OCI-LY3 (cell line): ENCODE data around the gene CNTLN.
"Not testable (repeated sequence)": the region's sequence is repeated elsewhere in the genome, so short reads cannot be mapped to it uniquely, and the experiment has no call there.

Experiments used
- H2AFZ ChIP-seq: fragments of 200-600, 300-600 bp; shearing (Covaris generic); 2 replicates; pipeline ENCODE4 v1.6.0; 2014; ENCODE audit warnings: antibody characterized with exemption, low read depth, low read length
- H3K27ac ChIP-seq: fragments of 200-600, 300-600 bp; sonication (generic); 2 replicates; pipeline ENCODE4 v1.5.1; 2014; ENCODE audit warnings: mild to moderate bottlenecking, low read length, moderate library complexity, mixed read lengths
- H3K27me3 ChIP-seq: fragments of 200-600, 300-600 bp; sonication (generic); 2 replicates; pipeline ENCODE4 v1.6.1; 2014; ENCODE audit warnings: low read depth, low read length, mixed read lengths
- H3K36me3 ChIP-seq: fragments of 200-600, 300-600 bp; sonication (generic); replicated peaks from 2 replicates; pipeline ENCODE3; 2014; ENCODE audit warnings: low read depth, low read length, mixed read lengths
- H3K4me1 ChIP-seq: fragments of 300-600, 200-600 bp; sonication (generic); 2 replicates; pipeline ENCODE4 v1.6.1; 2014; ENCODE audit warnings: low read length, mixed read lengths
- H3K4me2 ChIP-seq: fragments of 200-600, 300-600 bp; sonication (generic); 2 replicates; pipeline ENCODE4 v1.6.1; 2014; ENCODE audit warnings: low read length, mixed read lengths
- H3K4me3 ChIP-seq: fragments of 300-600, 200-600 bp; sonication (generic); 2 replicates; pipeline ENCODE4 v1.5.1; 2014; ENCODE audit warnings: antibody characterized with exemption, mild to moderate bottlenecking, low read length, moderate library complexity
- H3K79me2 ChIP-seq: fragments of 300-600, 200-600 bp; shearing (Covaris generic); 2 replicates; pipeline ENCODE4 v1.6.1; 2014; ENCODE audit warnings: mild to moderate bottlenecking, low read length, mixed read lengths
- H3K9ac ChIP-seq: fragments of 300-600, 200-600 bp; shearing (Covaris generic); 2 replicates; pipeline ENCODE4 v1.6.0; 2014; ENCODE audit warnings: mild to moderate bottlenecking, low read length, moderate library complexity
- H3K9me3 ChIP-seq: fragments of 200-600, 300-600 bp; shearing (Covaris generic); 2 replicates; pipeline ENCODE4 v1.6.1; 2014; ENCODE audit warnings: low read length, mixed read lengths; ENCODE audit not compliant: insufficient read depth
- H4K20me1 ChIP-seq: fragments of 200-600, 300-600 bp; sonication (generic); 2 replicates; pipeline ENCODE4 v1.6.1; 2016; ENCODE audit warnings: low read length, mixed read lengths; ENCODE audit not compliant: insufficient read depth
- EZH2phosphoT487 ChIP-seq: fragments of 200-600 bp; shearing (Covaris generic); IDR thresholded peaks from 2 replicates; pipeline ENCODE4 v1.6.1; 2018; ENCODE audit warnings: antibody characterized with exemption, mixed run types, low read depth
- TF ChIP-seq, protein P1 (sequence below): fragments of 200-600, 300-600 bp; sonication (generic); IDR thresholded peaks from 2 replicates; pipeline ENCODE4 v1.5.1; 2014; ENCODE audit warnings: antibody characterized with exemption, low read length, low read depth

Gene CNTLN

DNA sequence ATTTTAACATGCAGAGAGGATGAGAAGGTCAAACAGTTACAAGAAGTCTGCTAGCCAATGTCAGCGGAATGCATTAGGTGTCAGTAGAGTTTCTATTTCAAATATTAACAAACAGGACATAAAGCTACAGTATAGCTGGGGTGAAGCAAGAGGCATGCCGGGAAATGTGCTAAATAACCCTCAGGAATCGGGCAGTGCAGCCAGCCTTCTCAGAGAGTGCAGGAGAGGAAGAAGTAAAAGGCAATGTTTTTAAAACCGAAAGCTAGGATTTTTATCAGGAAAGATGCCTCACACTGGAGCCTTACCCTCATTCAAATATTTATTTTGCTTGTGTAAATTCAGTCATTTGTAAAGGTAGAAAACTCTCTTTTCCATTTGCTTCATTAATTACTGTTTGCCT lies 384.9 kb downstream of the CNTLN start:
- peaks cover 13% of the 10 kb centered on the region; the same call in 1 of the 2 replicates for H3K27me3 ChIP-seq
- H3K36me3 ChIP-seq = no peaks in the 10 kb centered on the region
- TF ChIP-seq, protein P1, sequence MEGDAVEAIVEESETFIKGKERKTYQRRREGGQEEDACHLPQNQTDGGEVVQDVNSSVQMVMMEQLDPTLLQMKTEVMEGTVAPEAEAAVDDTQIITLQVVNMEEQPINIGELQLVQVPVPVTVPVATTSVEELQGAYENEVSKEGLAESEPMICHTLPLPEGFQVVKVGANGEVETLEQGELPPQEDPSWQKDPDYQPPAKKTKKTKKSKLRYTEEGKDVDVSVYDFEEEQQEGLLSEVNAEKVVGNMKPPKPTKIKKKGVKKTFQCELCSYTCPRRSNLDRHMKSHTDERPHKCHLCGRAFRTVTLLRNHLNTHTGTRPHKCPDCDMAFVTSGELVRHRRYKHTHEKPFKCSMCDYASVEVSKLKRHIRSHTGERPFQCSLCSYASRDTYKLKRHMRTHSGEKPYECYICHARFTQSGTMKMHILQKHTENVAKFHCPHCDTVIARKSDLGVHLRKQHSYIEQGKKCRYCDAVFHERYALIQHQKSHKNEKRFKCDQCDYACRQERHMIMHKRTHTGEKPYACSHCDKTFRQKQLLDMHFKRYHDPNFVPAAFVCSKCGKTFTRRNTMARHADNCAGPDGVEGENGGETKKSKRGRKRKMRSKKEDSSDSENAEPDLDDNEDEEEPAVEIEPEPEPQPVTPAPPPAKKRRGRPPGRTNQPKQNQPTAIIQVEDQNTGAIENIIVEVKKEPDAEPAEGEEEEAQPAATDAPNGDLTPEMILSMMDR = no peak
- no peak for TF ChIP-seq EZH2phosphoT487
- H3K9me3 ChIP-seq = no peaks in the 10 kb centered on the region
- H2AFZ ChIP-seq = no peak overlapping the region
- no peak overlapping the region for H3K4me3 ChIP-seq
- no peaks in the 10 kb centered on the region for H3K79me2 ChIP-seq
- H4K20me1 ChIP-seq = no peaks in the 10 kb centered on the region
- no peak overlapping the region for H3K27ac ChIP-seq
- no peak overlapping the region for H3K4me2 ChIP-seq
- H3K9ac ChIP-seq = no peak overlapping the region
- no peaks in the 10 kb centered on the region for H3K4me1 ChIP-seq

DNA sequence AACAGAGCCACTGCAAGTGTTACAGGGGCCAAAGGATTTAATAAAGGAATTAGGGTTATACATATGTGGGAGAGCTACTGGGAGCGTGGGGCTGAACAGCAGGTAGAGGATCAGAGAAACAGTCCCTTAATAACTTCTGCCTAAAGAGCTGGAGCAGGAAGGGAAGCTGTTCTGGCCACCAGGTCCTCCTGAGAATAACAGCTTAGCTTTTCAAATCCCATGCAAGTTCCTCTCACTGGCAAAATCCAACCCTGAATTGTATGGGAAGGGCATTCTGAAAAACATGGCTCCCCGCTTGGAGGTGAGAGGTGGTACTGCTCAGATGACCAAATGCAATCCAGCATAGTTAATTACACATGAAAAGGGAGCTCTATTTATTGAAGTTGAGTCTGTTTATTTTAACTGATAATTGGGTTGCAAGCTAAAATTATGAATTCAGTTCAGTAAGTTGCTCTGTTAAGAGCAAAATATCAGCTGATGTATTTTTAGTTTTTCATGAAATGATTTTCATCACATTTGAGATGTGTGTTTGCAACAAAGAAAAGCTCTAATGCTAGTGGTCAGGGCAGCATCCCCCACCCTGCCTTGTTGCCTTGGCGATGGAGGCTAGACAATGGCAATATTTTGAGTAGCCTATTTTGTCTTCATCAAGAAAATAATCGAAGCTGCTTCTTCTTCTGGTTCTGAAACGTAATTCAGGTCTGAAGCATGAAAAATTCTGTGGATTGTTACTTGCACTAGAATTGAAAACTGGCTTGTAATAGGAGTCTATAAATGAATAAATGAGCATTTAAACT lies 385.6 kb downstream of the CNTLN start:
- no peaks in the 10 kb centered on the region for H3K9me3 ChIP-seq
- H3K4me3 ChIP-seq = no peak overlapping the region
- no peak overlapping the region for H2AFZ ChIP-seq
- H3K9ac ChIP-seq = no peak overlapping the region
- no peaks in the 10 kb centered on the region for H3K79me2 ChIP-seq
- peaks cover 13% of the 10 kb centered on the region; the same call in 1 of the 2 replicates for H3K27me3 ChIP-seq
- no peaks in the 10 kb centered on the region for H4K20me1 ChIP-seq
- TF ChIP-seq EZH2phosphoT487 = no peak
- TF ChIP-seq, protein P1 = no peak
- H3K27ac ChIP-seq = no peak overlapping the region
- no peaks in the 10 kb centered on the region for H3K36me3 ChIP-seq
- no peak overlapping the region for H3K4me2 ChIP-seq
- no peaks in the 10 kb centered on the region for H3K4me1 ChIP-seq

- no peaks in the 10 kb centered on the region for H3K79me2 ChIP-seq
- H3K9ac ChIP-seq = no peak overlapping the region
- no peaks in the 10 kb centered on the region for H4K20me1 ChIP-seq
- peaks cover 13% of the 10 kb centered on the region; the same call in 1 of the 2 replicates for H3K27me3 ChIP-seq
- no peak overlapping the region for H3K4me2 ChIP-seq
- H3K36me3 ChIP-seq = no peaks in the 10 kb centered on the region
- no peak overlapping the region for H3K4me3 ChIP-seq
- TF ChIP-seq, protein P1 = no peak
- H3K4me1 ChIP-seq = no peaks in the 10 kb centered on the region
- no peak overlapping the region for H2AFZ ChIP-seq
- H3K9me3 ChIP-seq = no peaks in the 10 kb centered on the region
- H3K27ac ChIP-seq = no peak overlapping the region
Observed at GRCh38 chr9:17521100-17521855, 386.4 kb downstream of the CNTLN start.

DNA sequence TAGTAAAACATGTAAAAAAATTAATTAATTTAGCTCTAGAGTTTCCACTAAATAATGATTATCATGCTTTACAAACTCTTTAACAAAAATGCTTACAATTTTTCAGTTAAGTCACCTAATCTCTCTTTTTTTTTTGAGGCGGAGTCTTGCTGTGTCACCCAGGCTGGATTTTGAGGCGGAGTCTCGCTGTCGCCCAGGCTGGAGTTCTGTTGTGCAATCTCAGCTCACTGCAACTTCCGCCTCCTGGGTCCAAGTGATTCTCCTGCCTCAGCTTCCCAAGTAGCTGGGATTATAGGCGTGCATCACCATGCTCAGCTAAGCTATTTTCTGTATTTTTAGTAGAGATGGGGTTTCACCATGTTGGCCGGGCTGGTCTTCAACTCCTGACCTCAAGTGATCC lies 391.9 kb downstream of the CNTLN start:
- H3K4me1 ChIP-seq, H2AFZ ChIP-seq, H3K27me3 ChIP-seq, H3K79me2 ChIP-seq, H3K9ac ChIP-seq, H3K4me2 ChIP-seq, H3K9me3 ChIP-seq, H3K27ac ChIP-seq, H3K4me3 ChIP-seq, H3K36me3 ChIP-seq, H4K20me1 ChIP-seq: not testable (repeated sequence)
